GM18526 (cell line): ENCODE data around the gene AOPEP.

ENCODE experiments used
- POLR2A ChIP-seq: IDR thresholded peaks from 3 replicates; pipeline ENCODE4 v1.6.1; 2011; ENCODE audit not compliant: insufficient read length; ENCODE audit errors: extremely low read depth

AOPEP gene

DNA sequence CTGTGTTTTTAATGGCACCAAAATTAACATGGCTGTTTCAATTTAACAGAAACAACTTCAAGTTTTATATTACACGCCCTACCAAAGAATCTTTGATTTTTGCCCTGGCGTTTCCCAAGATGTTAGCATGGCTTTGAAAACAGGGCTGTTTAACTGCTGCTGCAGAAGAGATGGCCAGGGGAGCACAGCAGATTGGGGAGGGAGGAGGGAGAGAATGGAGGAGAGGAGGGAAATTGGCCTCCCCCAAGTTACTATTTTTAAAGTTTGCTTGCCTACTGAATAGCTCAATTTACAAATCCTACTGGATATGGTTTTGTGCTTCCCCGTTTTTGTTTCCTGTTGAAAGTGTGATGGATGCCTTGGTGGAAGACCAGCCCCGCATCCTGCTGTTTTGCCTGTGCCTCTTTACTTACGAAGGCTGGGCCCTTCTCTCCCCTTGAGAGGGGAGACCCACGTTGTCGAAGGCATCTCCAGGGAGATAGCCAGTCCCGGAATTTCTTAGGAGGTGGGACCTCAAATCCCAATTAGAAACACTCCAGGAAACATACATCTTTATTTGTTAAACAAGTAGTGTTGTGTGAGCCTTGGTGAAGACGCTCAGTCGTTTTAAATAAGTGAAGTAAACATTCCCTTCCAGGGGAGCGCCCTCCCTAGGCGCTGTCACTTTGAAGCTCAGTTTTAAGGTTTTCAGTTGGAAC is 98.6 kb downstream of the AOPEP start:
- no peak for TF ChIP-seq POLR2A

DNA sequence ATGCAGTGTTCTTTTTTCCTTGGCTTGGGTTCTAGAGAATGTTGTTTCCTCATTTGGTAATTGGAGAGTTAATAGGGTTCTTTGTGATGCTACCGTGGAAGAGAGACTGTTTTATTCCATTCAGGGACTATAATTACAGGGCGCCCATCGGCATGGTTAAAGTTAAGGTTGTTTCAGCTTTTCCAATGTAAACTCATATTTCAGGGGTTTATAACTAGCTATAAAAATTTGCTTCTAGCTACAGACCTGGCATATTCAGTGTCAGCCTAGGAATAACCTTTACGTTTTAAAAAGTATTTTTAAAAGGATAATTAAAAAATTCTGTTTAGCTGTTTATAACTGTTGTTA is 99.1 kb downstream of the AOPEP start:
- no peak for TF ChIP-seq POLR2A

DNA sequence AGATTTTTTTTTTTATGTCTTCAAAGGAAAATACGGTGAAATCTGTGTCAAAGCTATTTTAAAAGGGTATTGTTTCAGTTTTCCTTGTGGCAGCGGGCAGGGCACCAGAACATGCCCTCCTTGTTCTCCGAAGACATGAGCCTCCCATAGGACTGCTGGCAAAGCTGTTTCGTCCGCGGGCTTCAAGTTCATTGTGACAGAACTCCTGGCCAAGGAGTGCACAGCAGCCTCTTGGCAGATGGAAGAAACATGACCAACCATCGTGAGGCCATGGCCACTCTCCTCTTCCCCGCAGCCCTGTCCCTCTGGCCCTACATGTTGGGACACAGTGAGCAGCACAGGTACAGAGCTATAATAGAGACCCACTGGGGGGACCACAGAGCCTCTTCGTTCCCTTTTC is 99.5 kb downstream of the AOPEP start:
- no peak for TF ChIP-seq POLR2A

DNA sequence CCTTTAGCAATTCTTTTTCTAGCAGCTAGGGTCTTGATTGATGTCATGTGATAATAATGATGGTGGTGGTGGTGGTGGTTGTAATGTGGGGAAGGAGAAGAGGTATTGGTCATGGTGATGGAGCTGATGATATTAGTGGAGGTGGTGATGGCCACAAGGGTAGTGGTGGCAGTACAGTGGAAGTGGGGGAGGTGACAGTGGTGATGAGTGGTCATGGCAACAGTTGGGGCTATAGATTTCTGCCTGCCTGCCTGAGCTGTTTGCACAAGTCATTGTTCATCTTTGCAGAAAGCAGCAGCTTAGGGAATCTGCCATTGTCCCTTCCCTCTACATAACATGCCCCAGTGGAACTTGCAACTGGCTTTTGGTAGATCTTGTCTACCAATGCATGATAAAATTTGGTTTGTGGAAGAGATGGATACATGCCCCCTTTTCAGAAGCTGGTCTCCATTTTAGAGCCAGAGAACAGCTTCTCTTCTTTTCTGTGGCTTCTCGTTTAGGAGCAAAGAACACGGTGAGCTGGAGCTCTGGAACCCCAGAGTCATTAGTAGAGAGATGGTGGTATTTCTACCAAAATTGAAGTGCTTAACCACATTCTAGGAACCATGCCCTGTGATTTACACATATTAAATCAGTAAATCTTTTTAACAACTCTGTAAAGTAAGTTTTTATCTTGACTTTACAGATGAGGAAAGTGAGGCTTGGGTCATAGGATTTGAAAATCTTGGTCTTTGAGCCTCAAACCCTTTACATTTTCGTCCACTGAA is 100.3 kb downstream of the AOPEP start:
- TF ChIP-seq POLR2A, result no peak

DNA sequence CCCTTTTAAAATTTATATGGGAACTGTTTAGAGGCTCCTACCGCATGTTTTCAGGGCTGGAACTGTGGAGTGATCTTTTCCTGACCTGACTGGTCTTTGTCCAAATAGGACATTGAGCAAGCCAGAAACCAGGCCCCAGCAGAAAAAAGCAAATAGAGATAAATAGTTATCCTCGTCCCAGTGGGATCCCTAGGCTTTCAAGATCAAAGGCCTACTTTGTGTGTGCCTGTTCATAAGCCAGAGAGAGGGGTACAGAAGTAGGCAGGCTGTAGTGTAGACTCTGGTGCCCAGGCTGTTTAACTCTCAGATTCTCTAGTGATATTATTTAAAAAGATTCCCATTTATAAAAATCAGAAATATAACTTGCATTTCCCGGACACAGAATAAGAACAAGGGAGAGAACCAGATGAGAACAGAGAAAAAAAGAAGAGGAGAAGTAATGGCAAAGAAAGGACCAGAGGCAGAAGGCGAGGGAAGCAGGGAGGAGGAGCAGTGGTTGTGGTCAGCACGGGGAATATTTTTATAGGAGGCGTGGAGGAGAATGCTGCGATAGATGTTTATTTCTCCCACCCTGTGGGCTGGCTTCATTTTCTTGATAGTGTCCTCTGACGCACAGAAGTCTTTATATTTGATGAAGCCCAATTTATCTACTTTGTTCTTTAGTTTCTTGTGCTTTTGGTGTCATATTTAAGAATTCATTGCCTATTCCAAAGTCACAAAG is 101.2 kb downstream of the AOPEP start:
- no peak for TF ChIP-seq POLR2A

DNA sequence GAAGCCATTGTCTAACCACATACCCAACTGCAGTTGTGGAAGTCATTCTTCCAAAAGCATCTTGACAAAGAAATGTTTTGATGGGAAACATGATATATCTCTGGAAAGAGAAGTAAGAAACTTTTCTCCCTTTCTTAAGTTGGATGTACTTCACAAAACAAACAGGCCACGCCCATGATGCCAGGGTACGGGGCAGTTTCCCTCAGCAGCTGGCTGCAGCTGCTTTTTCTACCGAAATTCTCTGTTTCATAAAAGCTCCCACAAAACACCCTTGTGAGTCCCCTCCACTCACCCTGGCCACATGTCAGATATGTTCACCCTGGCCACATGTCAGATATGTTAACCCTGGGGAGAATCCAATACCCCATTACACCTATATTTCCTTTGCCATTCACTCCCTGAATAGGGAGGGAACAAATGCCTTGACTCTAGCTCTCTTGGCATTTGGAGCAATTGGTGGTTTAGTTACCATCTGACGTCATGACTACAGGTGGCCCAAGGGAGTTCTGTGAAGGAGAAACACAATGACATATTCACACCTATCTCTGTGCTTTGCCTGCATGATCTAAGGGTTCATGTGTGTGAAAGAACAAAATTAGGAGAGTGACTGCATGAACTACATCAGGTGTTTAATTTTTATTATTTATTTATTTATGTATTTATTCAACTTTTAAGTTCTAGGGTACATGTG is 103.0 kb downstream of the AOPEP start:
- TF ChIP-seq POLR2A, result no peak

DNA sequence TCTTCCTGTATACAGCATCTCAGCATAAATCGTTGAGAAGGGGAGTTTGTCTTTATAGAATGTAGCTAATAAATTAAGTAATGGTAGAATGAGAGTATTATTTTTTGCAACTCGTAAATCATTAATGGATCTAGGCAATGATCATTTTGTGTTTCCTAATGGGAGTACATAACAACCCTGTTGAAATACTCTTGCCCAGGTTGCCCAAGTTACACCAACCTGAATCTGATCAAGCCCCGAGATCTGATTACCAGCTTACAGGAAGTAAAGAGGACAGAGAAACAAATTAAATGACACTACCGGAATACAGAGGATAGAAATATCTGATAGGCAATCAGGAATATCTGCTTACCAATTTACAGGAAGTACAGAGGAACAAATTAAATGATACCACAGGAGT is 107.3 kb downstream of the AOPEP start:
- no peak for TF ChIP-seq POLR2A

DNA sequence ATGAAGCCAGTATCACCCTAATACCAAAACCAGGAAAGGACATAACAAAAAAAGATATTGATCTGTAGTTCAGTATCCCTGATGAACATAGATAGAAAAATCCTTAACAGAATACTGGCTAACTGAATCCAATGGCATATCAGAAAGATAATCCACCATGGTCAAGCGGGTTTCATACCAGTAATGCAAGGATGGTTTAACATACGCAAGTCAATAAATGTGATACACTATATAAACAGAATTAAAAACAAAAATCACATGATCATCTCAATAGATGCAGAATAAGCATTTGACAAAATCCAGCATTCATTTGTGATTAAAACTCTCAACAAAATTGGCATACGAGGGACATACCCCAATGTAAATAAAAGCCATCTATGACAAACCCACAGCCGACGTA is 110.9 kb downstream of the AOPEP start:
- no peak for TF ChIP-seq POLR2A

DNA sequence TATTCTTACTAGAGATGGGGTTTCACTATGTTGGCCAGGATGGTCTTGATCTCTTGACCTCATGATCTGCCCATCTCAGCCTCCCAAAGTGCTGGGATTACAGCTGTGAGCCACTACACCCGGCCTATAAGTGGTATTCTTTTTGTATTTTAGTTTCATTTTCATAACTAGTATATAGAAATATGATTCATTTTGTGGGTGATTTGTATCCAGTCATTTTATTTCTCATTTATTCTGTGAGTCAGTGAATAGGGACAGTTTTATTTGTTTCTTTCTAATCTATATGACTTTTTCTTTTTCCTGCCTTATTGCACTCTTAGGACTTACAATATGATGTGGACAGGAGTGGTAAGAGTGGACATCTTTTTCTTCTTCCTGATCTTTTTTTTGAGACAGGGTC is 112.9 kb downstream of the AOPEP start:
- TF ChIP-seq POLR2A, result no peak

DNA sequence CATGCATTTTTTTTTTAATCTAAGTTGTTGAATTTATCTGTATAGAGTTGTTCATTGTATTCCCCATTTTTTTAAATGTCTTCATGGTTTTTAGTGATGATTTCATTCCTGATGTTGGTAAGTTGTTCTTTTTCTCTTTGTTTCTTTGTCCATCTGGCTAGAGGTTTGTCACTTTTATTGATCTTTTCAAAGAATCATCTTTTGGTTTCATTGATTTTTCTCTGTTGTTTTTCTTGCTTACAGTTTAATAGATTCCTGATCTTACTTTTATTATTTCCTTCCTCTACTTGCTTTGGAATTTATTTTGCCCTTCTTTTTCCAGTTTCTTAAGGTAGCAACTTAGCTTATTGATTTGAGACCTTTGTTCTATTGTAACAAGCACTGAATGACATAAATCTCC is 114.2 kb downstream of the AOPEP start:
- TF ChIP-seq POLR2A, result no peak

DNA sequence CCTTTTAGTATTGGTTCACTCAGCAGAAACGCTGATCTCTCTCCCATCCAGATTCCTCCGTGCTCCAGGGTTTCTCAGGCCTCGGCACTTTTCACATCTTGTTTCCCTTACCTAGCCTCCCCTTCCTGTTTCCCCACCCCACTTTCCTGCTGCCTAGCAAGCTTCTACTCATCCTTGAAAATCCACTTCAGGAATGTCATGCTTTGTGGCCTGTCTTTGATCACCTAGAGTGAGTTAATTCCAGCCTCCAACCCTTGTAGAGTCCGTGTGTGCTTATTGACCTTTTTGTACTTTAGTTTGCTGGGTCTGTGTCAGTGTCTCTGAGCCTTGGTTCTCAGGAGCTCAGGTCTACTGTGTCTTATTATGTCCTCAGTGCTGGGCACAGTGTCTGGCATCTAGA is 116.6 kb downstream of the AOPEP start:
- TF ChIP-seq POLR2A, result no peak

DNA sequence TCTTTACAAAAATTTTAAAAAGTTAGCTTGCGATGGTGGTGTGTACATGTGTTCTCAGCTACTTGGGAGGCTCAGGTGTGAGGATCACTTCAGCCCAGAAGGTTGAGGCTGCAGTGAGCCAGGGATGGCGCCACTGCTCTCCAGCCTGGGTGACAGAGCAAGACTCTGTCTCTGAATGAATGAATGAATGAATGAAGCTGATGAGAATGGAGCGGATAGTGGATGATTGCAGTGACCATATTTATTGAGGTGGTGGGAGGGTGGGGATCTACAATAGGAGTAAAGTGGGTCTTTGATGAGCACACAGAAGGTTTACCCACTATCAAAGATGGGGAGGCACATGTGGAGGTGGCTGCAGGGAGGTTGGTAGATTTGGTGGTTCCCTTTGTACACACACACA is 120.2 kb downstream of the AOPEP start:
- no peak for TF ChIP-seq POLR2A

DNA sequence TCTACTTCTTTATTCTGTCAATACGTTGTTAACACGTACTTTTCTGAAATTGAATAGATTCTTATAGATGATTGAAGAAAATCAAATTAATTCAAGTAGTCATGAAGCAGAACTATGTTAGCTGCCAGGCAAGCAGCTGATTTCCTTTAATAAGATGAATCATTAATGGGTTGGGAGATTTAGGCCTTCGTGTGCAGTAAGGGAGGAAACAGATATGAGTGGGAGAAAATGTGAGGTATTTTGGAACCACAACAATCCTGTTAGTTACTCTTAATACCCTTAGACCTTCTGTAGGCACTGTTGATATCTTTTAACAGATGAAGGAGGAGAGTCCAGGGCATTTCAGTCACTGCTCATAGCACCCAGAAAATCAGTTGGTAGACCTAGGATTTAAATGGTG is 121.0 kb downstream of the AOPEP start:
- no peak for TF ChIP-seq POLR2A

DNA sequence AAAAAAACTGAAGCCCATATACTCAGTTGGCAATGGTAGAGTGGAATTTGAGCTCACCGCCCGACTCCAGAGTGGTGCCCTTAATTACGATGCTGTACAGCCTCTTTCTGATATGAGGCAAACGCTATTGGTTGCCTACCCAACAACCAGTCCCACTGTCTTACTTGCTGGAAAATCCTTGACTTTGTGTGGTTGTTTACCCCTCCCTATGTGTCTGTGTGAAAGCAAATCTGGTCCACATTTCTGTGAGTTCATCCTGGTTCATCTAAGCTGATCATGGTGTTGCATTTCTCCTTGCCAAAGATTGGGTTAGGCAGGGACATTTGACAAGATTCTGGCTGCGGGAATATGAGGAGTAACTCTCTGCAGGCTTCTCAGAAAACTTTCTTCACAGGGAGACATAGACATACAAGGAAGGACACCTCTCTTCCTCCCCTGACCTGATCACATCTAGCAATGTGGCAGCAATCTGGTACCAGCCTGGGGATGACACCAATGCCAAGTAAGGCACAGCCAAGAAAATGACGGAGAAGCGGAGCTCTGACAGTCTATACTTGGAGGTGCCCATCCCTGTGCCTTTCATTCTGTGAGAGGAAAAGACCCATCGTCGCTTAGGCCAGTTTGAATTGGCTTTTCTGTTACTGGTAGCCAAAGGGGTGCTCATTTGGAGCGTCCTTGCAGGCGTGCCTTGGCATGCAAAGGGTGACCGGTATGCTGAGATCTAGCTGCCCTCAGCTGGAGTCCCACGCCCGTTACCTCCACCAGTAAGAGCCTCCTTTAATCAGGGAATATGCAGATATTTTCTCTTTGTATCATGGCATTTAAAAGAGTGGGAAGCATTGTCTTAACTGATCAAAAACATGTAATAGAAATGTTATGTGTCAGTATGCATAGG is 124.3 kb downstream of the AOPEP start:
- no peak for TF ChIP-seq POLR2A

DNA sequence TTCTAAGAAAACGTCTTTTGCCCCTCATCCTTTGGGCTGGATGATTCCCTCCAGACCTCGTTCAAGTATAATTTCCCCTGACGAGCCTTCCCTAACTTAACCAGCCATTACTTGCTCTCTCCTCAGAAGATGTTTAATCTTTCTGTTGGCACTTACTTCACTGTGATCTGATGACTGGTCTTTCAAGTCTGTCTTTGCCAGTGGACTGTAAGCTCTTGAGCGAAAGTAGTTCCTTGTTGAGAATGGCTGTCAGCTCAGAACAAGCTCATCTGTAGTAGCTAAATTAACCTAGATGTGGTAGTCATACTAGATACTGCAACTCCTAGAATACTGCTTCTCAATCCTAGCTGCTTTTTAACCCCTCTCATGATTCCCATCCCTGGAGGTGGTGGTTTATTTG is 125.0 kb downstream of the AOPEP start:
- TF ChIP-seq POLR2A, result no peak
